ENCODE measurements around the gene NMNAT2.

NMNAT2 gene

GRCh38 chr1:183235503-183235902 is 182.7 kb downstream of the NMNAT2 start:
- H3K4me3 ChIP-seq (IDR thresholded peaks at IDR 0.05; ENCODE audit: insufficient read depth, low read depth, low read length), result no peak overlapping the region
- H3K4me1 ChIP-seq (ENCODE audit: low read depth, poor library complexity, severe bottlenecking), result no peaks in the 10 kb centered on the region
- no peak overlapping the region for H3K9ac ChIP-seq
- H3K27ac ChIP-seq, result no peak overlapping the region
- no peaks in the 10 kb centered on the region for H3K36me3 ChIP-seq (ENCODE audit: insufficient read depth)
- no peaks in the 10 kb centered on the region for H3K79me2 ChIP-seq (ENCODE audit: insufficient read depth, low read depth)
- H3K4me2 ChIP-seq, result no peak overlapping the region
- no peaks in the 10 kb centered on the region for H4K20me1 ChIP-seq (ENCODE audit: insufficient read depth)
- no peaks in the 10 kb centered on the region for H3K27me3 ChIP-seq (ENCODE audit: insufficient read depth, low read depth)
- no peak overlapping the region for H2AFZ ChIP-seq (ENCODE audit: low read depth)
- no peak for TF ChIP-seq CTCF (conservative IDR thresholded peaks at IDR 0.05; ENCODE audit: low read depth, low read length)

GRCh38 chr1:183234660-183235476 is 183.3 kb downstream of the NMNAT2 start:
- Histone ChIP-seq H3K36me3 (ENCODE audit: insufficient read depth) (no peaks in the 10 kb centered on the region), H2AFZ (ENCODE audit: low read depth) (no peak overlapping the region), H3K4me1 (ENCODE audit: low read depth, poor library complexity, severe bottlenecking) (no peaks in the 10 kb centered on the region)

GRCh38 chr1:183233113-183233512 is 185.1 kb downstream of the NMNAT2 start:
- Histone ChIP-seq H3K27ac (no peak overlapping the region), H3K4me1 (ENCODE audit: low read depth, poor library complexity, severe bottlenecking) (no peaks in the 10 kb centered on the region), H3K27me3 (ENCODE audit: insufficient read depth, low read depth) (no peaks in the 10 kb centered on the region), H3K79me2 (ENCODE audit: insufficient read depth, low read depth) (no peaks in the 10 kb centered on the region), H3K36me3 (ENCODE audit: insufficient read depth) (no peaks in the 10 kb centered on the region), H2AFZ (ENCODE audit: low read depth) (no peak overlapping the region), H3K9ac (no peak overlapping the region), H3K4me2 (no peak overlapping the region), H4K20me1 (ENCODE audit: insufficient read depth) (no peaks in the 10 kb centered on the region), H3K4me3 (IDR thresholded peaks at IDR 0.05; ENCODE audit: insufficient read depth, low read depth, low read length) (no peak overlapping the region)
- TF ChIP-seq CTCF (conservative IDR thresholded peaks at IDR 0.05; ENCODE audit: low read depth, low read length), result no peak

More at GRCh38 chr1:183234660-183235476, 183.3 kb downstream of the NMNAT2 start:
- no peak overlapping the region for H3K9ac ChIP-seq
- no peak overlapping the region for H3K27ac ChIP-seq
- H3K4me3 ChIP-seq (IDR thresholded peaks at IDR 0.05; ENCODE audit: insufficient read depth, low read depth, low read length), result no peak overlapping the region
- TF ChIP-seq CTCF (conservative IDR thresholded peaks at IDR 0.05; ENCODE audit: low read depth, low read length), result peak; percentile 62
- H3K4me2 ChIP-seq, result no peak overlapping the region
- no peaks in the 10 kb centered on the region for H3K79me2 ChIP-seq (ENCODE audit: insufficient read depth, low read depth)
- H4K20me1 ChIP-seq (ENCODE audit: insufficient read depth), result no peaks in the 10 kb centered on the region
- no peaks in the 10 kb centered on the region for H3K27me3 ChIP-seq (ENCODE audit: insufficient read depth, low read depth)

- H3K36me3 ChIP-seq (ENCODE audit: insufficient read depth), result no peaks in the 10 kb centered on the region
- H3K27ac ChIP-seq, result no peak overlapping the region
- no peak overlapping the region for H3K9ac ChIP-seq
- H3K27me3 ChIP-seq (ENCODE audit: insufficient read depth, low read depth), result no peaks in the 10 kb centered on the region
- no peaks in the 10 kb centered on the region for H4K20me1 ChIP-seq (ENCODE audit: insufficient read depth)
- H3K4me1 ChIP-seq (ENCODE audit: low read depth, poor library complexity, severe bottlenecking), result no peaks in the 10 kb centered on the region
- H3K4me3 ChIP-seq (IDR thresholded peaks at IDR 0.05; ENCODE audit: insufficient read depth, low read depth, low read length), result no peak overlapping the region
- H3K79me2 ChIP-seq (ENCODE audit: insufficient read depth, low read depth), result no peaks in the 10 kb centered on the region
- no peak overlapping the region for H3K4me2 ChIP-seq
- no peak overlapping the region for H2AFZ ChIP-seq (ENCODE audit: low read depth)
- TF ChIP-seq CTCF (conservative IDR thresholded peaks at IDR 0.05; ENCODE audit: low read depth, low read length), result no peak
These were observed 186.6 kb downstream of the NMNAT2 start for GRCh38 chr1:183231545-183231944.

Measured in KMS-11 (cell line).